HTR-8/SVneo (cell line): ENCODE results near the gene EEFSEC.
A peak's percentile ranks its signal among the peaks of the same experiment; 100 is the strongest.

Experiments used
- DNase-seq: peaks from one replicate; pipeline ENCODE4 v3.0.0; 2011; ENCODE audit warnings: low spot score, mixed read lengths; ENCODE audit not compliant: insufficient read length
- FAIRE-seq: peaks from 2 replicates; lab custom pipeline; 2011; peaks lifted over from hg19 to GRCh38; lab: Jason Lieb, UNC

EEFSEC gene

DNA sequence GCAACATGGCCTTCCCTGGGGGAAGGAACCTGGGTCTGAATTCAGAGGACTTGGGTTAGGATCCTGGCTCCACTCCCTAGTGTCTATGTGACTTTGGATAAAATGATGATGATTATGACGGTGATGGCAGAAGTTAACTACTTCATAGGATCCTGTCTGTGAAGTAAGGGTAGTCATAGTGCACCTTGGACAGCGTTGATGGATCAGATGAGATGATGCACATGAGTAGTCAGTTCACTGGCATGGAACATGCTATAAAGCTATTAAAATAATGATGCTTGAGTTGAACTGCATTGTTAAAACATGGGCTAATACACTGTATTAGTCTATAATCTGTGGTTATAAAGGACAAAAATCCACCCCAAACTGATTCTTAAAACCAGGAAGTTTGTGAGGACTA, 62.0 kb downstream of the EEFSEC start:
- FAIRE-seq (no peak), DNase-seq (no peak)

DNA sequence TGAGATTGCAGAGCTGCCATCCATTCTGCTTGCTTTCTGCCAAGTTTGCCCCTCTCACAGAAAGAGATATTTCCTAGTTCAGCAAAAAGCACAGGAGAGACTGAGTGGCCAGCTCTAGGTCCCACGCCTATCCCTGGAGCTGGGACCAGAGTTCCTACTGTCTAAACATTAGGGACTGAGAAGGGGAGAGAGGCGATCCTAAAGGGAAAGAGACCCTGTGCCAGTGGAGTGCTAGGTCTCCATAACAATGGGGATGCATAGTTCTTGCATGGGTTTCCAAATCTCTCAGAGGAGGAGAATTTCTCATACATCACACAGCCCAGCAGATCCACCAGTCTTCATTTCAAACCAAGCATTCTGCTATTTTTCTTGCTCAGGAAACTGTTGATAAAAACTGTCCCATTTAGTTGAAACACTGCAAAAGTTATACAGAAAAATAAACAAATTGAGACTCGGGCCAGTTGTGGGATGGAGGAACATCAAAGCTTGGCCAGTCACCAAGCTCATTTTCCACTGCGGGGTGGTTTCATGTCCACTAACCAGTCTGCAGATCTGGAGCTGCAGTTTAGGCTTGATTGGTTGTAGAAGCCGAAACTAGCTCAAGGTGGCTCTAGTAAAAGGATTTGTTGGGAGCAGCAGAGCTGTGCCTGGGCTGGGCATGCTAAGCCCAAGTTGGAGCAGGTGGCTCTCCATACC, 62.7 kb downstream of the EEFSEC start:
- FAIRE-seq (no peak), DNase-seq (no peak)

DNA sequence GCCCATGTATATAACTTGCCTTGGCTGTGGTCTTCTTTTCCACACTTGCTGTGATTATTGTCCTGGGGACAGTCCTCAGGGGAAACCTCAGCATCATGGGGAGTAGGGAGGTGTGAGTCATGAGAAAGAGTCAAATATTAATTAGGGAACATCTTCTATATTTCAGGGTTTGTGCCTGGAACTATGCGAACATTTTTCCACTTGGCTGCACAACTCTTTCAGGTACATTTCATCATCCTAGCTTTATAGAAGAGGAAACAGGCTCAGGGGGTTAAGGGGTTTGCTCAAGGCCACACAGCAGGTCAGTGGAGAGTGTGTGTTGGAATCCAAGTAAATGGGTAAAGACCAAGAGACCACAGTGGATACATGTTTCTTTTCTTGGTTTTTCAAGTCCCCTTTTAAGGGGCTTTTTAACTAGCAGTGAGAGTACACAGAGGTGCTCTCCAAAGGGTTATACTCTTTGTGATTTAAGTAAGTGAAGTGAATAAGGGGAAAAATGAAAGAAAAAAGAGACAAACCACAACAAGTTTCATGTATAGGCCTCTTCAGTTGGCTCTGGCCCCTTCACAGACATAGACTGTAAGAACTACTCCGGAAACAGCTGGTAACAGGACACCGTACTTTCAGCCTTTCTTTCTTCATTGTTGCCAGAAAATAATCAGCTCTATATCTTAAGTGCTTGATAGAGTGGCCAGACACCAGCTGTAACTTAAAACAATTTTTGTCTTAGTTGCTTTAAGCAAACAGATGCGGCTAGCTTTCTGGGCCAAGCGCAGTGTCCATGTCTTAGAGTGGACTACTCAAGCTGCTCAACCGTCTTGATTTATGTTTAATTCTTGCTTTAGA, 64.6 kb downstream of the EEFSEC start:
- FAIRE-seq (no peak), DNase-seq (no peak)

DNA sequence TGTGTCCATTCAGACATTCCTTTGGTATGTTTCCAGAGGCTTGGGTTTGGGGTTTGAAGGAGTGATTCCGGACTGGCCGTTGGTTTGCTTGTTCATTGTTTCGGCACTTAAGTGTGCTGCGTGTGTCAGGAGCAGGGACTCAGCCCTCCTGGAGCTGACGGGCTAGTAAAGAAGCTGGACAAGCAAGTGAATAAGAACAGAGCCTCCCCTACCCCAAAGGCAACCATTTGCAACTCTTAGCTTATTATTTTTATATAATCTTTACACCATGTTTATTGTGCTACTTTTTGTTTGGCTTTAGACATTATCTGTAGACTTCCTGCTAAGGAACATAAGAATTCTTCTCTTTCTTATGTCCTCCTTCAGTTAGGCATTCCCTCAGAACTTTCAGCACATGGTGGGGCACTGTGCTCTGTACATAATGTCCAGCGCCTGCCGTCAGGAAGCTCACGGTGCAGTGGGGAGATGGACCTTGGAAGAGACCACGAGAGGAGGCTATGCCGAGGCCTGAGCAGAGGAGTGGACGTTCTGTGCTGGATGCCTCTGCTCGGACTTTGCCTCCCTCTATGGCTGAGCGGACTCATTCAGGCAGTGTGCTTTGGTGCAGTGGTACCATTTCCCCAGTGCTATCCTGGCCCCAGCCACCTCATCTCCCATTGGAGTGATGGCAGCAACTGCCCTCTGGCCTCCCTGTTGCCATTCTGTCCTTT, 65.4 kb downstream of the EEFSEC start:
- FAIRE-seq = no peak

DNA sequence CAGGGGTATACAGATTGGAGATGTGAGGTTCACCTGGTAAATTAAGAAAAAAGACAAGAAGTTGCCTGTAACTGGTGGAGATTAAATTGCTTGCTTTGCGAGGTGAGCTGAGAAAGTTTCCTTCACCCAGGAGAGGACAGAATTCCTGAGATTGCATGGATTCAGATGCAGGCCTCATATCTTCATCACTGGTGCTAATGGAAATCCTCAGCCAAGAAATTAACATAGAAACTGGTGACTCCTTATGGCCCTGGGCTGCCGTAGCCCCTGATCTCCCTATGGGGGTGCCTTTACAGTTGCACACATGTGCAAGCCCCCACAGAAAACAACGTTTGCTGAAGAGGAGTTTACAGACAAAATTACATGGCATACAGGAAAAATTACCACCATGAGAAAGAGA, 68.0 kb downstream of the EEFSEC start:
- FAIRE-seq = no peak

More for the DNA sequence above, 65.4 kb downstream of the EEFSEC start:
- no peak for DNase-seq

DNA sequence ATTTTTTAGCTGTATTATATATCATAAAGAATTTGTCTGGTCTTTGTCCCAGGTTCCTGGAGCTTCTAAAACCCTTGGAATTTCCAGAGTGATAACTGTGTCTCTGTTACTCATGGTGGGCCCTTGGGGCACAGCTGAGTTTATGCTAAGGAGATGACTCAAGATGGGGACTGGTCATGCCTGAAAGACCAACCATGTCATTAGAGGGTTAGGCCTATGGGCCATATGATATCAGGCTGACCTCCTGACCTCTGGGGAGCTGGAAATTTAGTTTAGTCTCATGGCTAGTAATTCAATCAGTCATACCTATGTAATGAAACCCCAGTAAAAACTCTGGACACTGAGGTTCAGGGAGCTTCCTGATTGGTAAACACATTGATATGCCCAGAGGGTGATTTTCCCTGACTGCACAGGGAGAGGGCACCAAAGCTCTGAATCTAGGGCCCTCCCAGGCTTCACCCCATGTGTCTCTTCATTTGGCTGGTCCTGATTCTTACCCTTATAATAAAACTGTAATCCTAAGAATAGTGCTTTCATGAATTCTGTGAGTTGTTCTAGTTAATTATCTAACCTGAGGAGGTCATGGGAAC, 69.6 kb downstream of the EEFSEC start:
- FAIRE-seq (no peak), DNase-seq (no peak)

More for the DNA sequence above, 68.0 kb downstream of the EEFSEC start:
- DNase-seq = no peak

DNA sequence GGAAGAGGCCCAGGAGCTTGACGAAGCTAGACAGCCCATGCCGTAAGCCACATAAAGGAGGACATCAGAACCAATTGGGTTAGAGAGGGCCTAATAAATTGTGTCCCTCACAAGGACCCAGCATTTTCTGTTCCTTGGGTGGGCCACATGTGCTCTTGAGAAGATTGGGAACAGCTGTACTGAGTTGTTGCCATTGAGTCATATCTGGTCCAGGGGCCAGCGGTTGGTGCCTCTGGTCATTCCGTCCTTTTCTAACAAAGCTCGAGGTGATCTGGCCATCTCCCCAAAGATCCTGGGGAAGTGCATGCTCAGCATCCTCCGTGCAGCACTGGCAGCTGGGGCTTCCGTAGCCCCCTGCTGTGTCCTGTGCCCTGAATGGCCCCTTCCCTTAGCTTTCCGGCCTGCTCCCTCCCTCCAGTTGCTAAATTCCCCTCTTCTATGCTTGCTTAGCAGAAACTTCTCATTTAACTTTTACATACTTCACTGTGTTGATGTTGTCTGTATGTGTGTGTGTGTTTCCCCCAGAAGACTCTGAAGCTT, 73.0 kb downstream of the EEFSEC start:
- FAIRE-seq (no peak), DNase-seq (no peak)

DNA sequence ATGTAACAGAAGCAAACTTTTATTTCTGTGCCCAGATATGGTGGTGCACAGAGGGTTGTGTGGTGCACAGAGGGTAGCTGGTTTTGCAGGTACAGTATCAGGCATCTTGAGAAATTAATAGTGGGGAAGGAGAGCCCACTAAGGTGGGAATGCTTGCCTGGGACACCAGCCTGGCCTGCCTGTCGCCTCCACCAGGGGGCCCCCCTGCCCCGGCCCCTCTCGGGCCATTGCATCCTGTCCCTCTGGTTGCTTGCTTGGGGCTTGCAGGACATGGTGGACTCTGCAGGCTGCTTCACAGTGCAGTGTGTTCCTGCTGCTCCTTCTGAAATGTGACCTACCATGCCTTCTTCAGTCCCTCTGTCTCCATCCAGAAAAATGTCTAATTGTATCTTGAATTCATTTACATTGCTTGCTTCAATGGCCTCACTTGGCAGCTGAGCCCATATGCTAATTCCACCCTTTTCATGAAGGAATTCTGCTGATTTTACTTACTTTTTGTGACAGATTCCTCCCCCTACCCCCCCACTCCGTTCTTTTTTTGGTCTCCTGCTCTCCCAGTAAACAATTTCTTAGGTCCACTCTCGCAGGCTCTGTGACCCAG, 73.6 kb downstream of the EEFSEC start:
- FAIRE-seq = peak; percentile 38
- peak; percentile 67 for DNase-seq

DNA sequence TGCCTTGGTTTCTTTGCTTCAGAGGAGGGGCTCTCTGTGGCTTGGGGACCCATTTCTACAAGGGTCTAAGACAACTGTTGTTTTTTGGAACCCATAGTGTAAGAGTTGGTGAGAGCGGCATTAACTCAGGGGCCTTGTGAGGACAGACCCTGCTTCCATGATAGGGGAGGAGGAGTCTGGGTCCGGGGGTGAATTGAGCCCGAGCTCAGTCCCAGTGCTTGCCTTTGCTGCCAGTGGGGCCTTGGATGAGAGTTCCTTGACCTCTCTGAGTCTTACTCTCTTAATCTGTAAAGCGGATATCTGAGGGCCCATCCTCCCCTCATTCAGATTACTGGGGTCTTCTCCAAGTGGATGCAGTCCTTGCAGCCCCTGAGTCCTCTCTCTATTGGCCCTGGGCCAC, 74.2 kb downstream of the EEFSEC start:
- DNase-seq (no peak), FAIRE-seq (no peak)

DNA sequence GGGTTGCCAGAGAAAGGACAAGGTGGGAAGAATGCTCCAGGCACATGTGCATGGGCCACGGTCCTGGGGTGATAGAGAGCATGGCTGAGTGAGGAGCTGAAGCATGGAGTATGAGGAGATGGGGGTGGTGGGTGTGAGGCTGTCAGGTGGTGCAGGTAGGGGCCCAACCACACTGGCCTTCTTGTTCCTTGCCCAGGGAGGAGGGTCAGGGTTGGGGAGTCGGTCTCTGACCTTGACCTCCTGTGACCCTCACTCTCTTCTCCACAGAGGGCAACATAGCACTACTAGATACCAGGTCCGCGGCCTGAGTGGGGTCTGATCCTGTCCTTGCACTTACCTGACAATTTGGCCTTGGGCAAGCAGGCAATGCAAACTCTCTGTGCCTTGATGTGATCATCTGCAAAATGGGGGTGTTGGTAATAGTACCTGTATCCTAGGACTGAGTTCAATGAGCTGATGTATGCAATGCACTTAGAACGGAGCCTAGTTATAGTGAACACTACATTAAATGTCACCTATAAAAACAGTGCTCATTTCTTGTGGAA, 75.2 kb downstream of the EEFSEC start:
- FAIRE-seq = no peak

DNA sequence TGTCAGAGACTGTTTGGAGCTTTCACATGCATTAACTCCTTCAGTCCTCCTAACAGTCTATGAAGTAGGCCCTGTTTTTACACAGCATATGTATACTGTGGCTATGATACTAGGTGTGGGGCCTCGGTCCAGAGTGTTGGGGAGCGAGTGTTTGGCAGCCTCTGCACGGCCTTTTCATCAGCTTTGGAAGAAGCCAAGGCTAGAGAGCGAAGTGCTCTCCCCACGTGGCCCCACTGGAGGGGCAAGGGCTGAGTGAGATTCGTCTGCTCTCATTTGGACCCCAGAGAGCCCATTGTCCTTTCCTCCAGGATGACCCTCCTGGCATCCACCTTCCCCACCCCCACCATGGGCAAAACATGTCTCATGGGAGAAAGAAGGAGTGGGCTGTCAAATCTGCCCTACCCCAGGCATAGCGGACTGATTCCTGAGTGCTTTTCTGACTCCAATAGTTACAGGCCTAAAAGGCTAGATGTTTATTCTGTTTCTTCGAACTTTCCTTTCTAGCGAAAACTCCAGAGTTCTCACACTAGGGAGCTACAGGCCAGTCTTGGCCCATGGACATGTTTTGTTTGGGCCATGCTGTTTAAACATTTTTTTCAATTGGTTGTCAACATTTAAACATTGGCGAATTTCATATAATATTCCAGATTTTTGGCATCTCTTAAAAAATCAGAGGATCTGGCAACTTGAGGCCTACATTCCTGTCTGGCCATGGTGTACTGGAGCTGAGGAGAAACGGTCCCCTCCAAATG, 76.0 kb downstream of the EEFSEC start:
- FAIRE-seq (no peak), DNase-seq (no peak)

More for the DNA sequence above, 75.2 kb downstream of the EEFSEC start:
- no peak for DNase-seq

DNA sequence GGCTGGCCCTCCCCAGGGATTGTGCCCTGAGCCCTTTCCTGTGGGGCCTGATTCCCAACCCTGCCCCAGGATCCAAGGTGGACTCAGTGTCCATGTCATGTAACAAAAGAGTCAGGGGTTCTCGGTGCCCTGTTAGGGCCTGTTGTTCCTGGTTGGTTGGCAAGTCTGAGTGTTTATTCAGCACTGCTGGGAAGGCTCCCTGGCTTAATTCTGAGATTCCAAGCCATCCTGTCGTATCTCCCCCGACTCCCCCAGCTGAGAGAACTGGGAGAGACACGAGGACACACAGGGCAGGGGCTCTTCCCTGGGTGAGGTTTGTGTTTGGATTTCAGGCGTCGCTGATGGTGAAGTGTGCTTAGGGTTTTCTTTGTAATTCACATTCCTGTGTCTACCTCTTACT, 78.3 kb downstream of the EEFSEC start:
- DNase-seq = no peak
- no peak for FAIRE-seq

DNA sequence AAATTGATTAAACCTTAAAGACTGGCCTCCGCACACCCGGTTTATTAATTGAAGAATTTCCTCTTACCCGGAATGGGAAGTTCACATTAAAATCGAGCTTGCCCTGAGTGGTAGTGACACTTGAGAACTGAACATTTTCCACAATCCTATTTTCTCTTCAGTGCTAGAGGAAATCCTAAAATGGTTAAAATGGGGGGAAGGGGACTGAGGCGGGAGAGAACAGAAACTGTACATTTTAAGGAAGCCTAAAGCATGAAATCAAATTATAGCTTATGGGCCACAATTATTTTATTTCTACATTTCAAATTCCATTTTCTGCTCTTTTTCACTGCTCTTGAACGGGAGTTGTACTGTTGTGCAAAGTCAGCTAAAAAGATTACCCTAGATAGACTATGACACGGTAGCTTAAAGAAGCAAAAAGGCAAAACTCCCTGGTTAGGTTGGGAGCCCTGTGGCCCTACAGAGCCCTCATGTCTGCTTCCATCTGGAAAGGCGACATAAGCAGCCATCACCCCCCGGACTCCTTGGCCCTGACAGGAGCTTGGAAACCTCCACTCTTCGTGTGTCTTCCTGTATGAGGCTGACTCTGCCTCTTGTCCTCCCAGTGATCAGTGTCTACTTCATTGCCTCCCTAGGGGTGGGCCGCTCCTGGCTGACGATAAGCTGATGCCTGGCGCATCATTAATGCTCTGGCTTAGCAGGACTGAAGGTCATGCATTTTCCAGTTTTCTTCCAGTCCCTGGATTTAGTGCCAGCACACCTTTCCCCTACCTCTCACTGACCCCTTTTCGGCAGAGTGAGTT, 79.3 kb downstream of the EEFSEC start:
- DNase-seq = no peak
- no peak for FAIRE-seq

DNA sequence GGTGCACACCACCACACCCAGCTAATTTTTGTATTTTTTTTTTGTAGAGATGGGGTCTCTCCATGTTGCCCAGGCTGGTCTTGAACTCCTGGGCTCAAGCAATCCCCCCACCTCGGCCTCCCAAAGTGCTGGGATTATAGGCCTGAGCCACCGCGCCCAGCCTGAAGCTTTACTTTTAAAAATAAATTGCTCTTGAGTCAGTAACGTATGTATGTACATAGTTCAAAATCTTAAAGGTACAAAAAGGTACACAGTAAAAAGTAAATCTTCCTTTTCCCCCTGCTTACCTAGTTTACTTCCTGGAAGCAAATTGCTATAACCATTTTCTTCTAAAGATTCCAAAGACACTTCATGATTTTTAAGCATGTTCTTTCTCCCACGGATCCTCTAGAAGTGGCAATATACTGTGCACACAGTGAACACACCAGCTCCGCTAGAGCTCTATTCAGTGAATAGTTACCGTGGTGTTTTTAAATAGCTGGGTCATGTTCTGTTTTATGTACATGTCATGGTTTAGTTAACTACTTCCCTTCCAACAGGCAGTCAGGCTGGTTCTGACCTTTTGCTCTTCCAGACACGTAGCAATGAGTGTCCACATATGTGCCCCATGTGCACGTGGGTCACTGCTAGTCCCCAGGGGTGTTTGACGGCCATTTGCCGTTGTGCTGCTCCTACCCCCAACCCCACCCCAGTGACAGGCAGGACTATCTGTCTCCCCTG, 82.1 kb downstream of the EEFSEC start:
- DNase-seq = no peak
- FAIRE-seq = no peak

DNA sequence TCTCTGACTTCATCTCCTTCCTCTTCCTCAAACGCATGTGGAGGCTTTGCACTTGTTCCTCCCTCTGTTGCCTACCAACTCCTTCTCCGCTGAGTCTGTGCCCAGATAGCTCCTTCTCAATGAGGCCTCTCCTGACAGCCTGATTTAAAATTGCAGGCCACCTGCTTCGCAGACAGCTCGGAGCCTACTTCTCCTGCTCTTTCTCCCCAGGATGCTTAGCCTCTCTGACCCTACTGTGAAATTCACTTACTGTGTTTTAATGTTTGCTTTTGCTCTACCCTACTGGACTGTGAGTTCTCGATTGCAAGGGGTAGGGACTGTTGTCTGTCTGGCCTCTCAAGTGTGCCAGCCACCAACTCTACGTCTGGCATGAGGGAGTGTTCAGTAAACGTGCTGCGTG, 83.4 kb downstream of the EEFSEC start:
- DNase-seq (no peak), FAIRE-seq (no peak)

DNA sequence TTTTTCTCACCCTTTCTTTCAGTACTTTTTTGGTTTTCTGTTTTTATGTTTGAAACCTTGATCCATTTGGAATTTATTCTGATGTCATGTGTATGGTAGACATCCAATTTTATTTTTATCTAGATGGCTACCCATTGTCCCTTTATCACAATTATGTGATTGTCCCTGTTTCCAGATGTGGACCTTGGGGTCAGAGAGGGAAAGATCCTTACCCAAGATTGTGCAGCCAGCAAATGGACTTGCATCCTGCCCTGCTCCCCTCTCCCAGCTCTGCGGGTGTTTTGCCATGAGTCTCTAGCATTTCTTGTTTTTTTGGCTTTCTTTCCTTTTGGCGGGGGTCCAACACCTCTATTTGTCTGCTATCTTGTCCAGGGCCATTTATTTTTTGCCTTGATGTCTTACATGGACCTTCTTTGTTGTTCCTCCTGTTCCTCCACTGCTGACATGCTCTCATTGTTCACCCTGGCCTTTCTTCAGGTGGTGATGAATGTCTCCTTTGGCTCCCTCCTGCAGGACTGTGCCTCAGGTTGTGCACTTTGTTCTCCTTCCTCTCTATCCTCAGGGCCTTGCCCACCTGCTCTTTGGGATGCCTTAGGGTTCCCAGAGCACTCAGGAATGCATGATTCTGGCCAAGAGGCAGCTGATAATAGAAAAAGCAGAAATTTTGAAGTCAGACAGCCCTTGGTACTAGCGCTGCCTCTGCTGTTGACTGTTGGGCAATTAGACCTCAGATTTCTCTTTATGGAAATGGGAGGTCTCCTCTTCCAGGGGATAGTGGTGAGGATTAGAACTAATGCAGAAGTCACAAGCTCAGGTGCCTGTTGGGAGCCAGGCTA, 84.3 kb downstream of the EEFSEC start:
- DNase-seq (no peak), FAIRE-seq (no peak)

DNA sequence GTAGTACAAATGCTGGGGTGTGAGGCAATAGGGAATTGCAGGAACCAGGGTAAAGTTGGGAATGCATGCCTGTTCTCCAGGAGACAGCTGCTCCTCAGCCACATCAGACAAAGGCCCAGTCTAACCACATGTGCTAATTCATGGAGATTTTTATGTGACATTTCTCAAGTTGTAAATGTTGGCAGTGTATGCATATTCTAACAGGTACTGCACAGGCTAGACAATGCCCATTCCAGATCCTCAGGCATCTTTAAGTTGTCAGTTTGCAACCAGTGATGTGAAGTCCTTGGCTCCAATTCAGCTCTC, 84.9 kb downstream of the EEFSEC start:
- FAIRE-seq (no peak), DNase-seq (no peak)
